HepG2 (cell line): Measurements from ENCODE around the gene GNAI2. TPM values are rescaled to one million over a fixed set of nuclear protein-coding genes. Genes with fewer than 3 reads are reported as not detected.

Experiments used
- ATF3 ChIP-seq: sonication (generic); formaldehyde crosslinking; IDR thresholded peaks from 2 replicates; pipeline ENCODE4 v1.4.0; 2020; ENCODE audit warnings: missing genetic modification reagents
- GMEB1 ChIP-seq: sonication (generic); formaldehyde crosslinking; IDR thresholded peaks from 2 replicates; pipeline ENCODE4 v1.5.1; 2020; ENCODE audit warnings: missing genetic modification reagents, mild to moderate bottlenecking, borderline replicate concordance
- HNF1A ChIP-seq, 2 experiments: sonication (generic) in 1 of 2; formaldehyde crosslinking in 1 of 2; IDR thresholded peaks; 2 replicates each; pipeline versions ENCODE4 v1.4.0 to v1.6.1; 2016 to 2020; ENCODE audit warnings: borderline replicate concordance in 1 of 2, low read depth in 1 of 2, mild to moderate bottlenecking in 1 of 2, missing genetic modification reagents in 1 of 2
- HNRNPL ChIP-seq: fragments of 200-400 bp; formaldehyde crosslinking; IDR thresholded peaks from 2 replicates; pipeline ENCODE4 v1.6.1; 2017; ENCODE audit warnings: mild to moderate bottlenecking, low read depth, low read length
- ISL2 ChIP-seq: sonication (generic); formaldehyde crosslinking; IDR thresholded peaks from 2 replicates; pipeline ENCODE4 v1.5.0; 2020; ENCODE audit warnings: missing genetic modification reagents
- LCORL ChIP-seq, 2 experiments: fragments of 450-650 bp in 1 of 2; sonication (generic) in 1 of 2; formaldehyde crosslinking in 1 of 2; IDR thresholded peaks; 2 replicates each; pipeline versions ENCODE4 v1.5.0 to v1.6.1; 2017 to 2020; ENCODE audit warnings: antibody characterized with exemption in 1 of 2, missing genetic modification reagents in 1 of 2
- MXD3 ChIP-seq: IDR thresholded peaks from 2 replicates; pipeline ENCODE4 v1.6.1; 2016; ENCODE audit warnings: mild to moderate bottlenecking, missing biosample characterization, missing genetic modification reagents
- NFKBIZ ChIP-seq: IDR thresholded peaks from 2 replicates; pipeline ENCODE4 v1.6.1; 2018; ENCODE audit warnings: missing genetic modification reagents, missing compliant biosample characterization
- RARA ChIP-seq: IDR thresholded peaks from 2 replicates; pipeline ENCODE4 v1.6.1; 2016; ENCODE audit warnings: missing genetic modification reagents, missing compliant biosample characterization
- SAFB2 ChIP-seq: sonication (generic); formaldehyde crosslinking; IDR thresholded peaks from 2 replicates; pipeline ENCODE4 v1.5.1; 2020; ENCODE audit warnings: missing genetic modification reagents, low read depth, mild to moderate bottlenecking, borderline replicate concordance
- TBX2 ChIP-seq: sonication (generic); formaldehyde crosslinking; IDR thresholded peaks from 2 replicates; pipeline ENCODE4 v1.5.0; 2020; ENCODE audit warnings: missing genetic modification reagents, mild to moderate bottlenecking, borderline replicate concordance
- ZBTB4 ChIP-seq: sonication (generic); formaldehyde crosslinking; IDR thresholded peaks from 2 replicates; pipeline ENCODE4 v1.4.0; 2020; ENCODE audit warnings: missing genetic modification reagents, mild to moderate bottlenecking, borderline replicate concordance
- ZNF740 ChIP-seq: sonication (generic); formaldehyde crosslinking; IDR thresholded peaks from 2 replicates; pipeline ENCODE4 v1.4.0; 2020; ENCODE audit warnings: missing genetic modification reagents
- ZNF768 ChIP-seq: sonication (generic); formaldehyde crosslinking; IDR thresholded peaks from 2 replicates; pipeline ENCODE4 v1.4.0; 2020; ENCODE audit warnings: missing genetic modification reagents
- ZSCAN5A ChIP-seq: sonication (generic); formaldehyde crosslinking; IDR thresholded peaks from 2 replicates; pipeline ENCODE4 v1.8.0; 2022; ENCODE audit warnings: mild to moderate bottlenecking, missing genetic modification reagents, borderline replicate concordance
- polyA plus RNA-seq, 8 experiments: library from polyadenylated mRNA; depleted of rRNA in 3 of 8; stranded (reverse) in 7 of 8; unstranded in 1 of 8; fragments of >200 nt; fragmentation: Illumina TruSeq in 4 of 8; extraction: Trizol in 4 of 8; gene quantifications; 2 replicates each; pipeline versions ENCODE4 v1.2.1 to v1.2.3, GENCODE V29; 2011 to 2016; ENCODE audit warnings: low read depth in 4 of 8, missing spikeins in 1 of 8, mixed read lengths in 1 of 8; ENCODE audit not compliant: insufficient read depth in 1 of 8
- total RNA-seq, 5 experiments: library from RNA; depleted of rRNA; stranded (reverse); fragments of >200 nt; fragmentation: Illumina TruSeq; extraction: Trizol; gene quantifications; 2 replicates each; pipeline ENCODE4 v1.2.3, GENCODE V29; 2016; ENCODE audit warnings: low read depth in 1 of 5

The GNAI2 gene
- total and polyA plus RNA-seq, 2 of the 13 experiments (the other 11 are each of a cell fraction or from before 2014, with no cell fraction given) = 51.1 to 66.2 TPM

- TF ChIP-seq HNF1A (IDR thresholded peaks at IDR 0.05; ENCODE audit: low read depth) = no peak; the same call in 1 of the 2 replicates
- peak; percentile 21; the same call in 1 of the 2 replicates for TF ChIP-seq HNF1A (CRISPR knock-in tag; IDR thresholded peaks at IDR 0.05; ENCODE audit: borderline replicate concordance)
- TF ChIP-seq ZNF768 (CRISPR knock-in tag) = no peak
- peak; percentile 38; the same call in 1 of the 2 replicates for TF ChIP-seq TBX2 (CRISPR knock-in tag)
- TF ChIP-seq LCORL (IDR thresholded peaks at IDR 0.05) = peak; percentile 18; the same call in 1 of the 2 replicates
- TF ChIP-seq LCORL (CRISPR knock-in tag; IDR thresholded peaks at IDR 0.05) = peak; percentile 67
- 0 out of 2 replicates have a peak, but pooled peaks have one; percentile 34 for TF ChIP-seq ZBTB4 (CRISPR knock-in tag)
- TF ChIP-seq ATF3 (CRISPR knock-in tag) = peak; percentile 87; the same call in 1 of the 2 replicates
- no peak for TF ChIP-seq SAFB2 (CRISPR knock-in tag)
- peak; percentile 37; the same call in 1 of the 2 replicates for TF ChIP-seq ISL2 (CRISPR knock-in tag)
- no peak for TF ChIP-seq GMEB1 (CRISPR knock-in tag)
- peak; percentile 65 for TF ChIP-seq RARA (CRISPR knock-in tag)
- TF ChIP-seq ZNF740 (CRISPR knock-in tag) = peak; percentile 96
- no peak for TF ChIP-seq ZSCAN5A
- TF ChIP-seq NFKBIZ (CRISPR knock-in tag) = peak; percentile 48; the same call in 1 of the 2 replicates
- TF ChIP-seq MXD3 (CRISPR knock-in tag) = peak; percentile 50; the same call in 1 of the 2 replicates
- TF ChIP-seq HNRNPL = peak; percentile 72; the same call in 1 of the 2 replicates
Observed at GRCh38 chr3:50264383-50264963, 28.5 kb downstream of the GNAI2 start (continued).
